ENCODE data around the gene MACIR. TPM values are rescaled to one million over a fixed set of nuclear protein-coding genes. Genes with fewer than 3 reads are reported as not detected.

Gene MACIR
- total RNA-seq, 1 experiment from 2014 or later = 4.1 TPM

DNA sequence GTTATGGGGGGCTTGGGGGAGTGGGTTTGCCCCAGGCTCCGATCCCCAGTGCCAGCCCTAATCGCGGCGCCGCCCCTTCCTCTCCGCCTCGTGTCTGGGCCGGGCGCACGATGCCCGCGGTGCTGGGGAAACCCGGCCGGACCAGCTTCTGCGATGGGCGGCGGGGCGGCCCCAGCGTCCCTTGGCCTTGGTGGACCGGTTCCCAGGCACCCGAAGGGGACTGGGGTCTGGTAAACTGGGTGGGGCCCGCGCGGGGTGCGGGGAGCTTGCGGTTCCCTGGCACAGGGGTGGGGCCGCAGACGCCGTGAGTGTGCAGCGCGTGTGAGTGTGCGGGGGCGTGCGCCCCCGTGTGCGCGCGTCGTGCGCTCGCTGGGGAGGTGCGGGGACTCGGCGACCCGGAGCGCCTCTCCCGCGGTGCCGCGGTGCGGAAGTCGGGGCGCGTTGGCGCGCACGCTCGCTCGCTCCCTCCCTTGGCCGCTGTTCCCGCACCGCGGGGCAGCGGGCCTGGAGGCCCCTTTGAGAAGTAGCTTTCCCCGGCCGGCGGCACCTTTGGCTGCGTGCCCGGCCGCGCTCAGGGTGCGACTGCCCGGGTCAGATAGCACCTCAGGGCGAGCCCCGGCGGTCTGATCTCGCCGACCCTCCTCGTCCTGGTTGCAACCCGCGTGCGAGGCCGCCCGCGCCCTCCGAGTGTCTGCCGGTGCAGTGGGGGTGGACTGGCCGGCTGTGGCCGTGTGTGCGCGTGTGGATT lies 568 bp downstream of the MACIR start:
- Histone ChIP-seq H3K27me3 (replicated peaks; ENCODE audit: control insufficient read depth, insufficient read depth, low read length) (no peaks in the 10 kb centered on the region), H3K4me1 (peaks cover 5% of the 10 kb centered on the region; the same call in 1 of the 2 replicates), H3K4me3 (ENCODE audit: low read depth, low read length) (peak overlapping the region; percentile 89), H3K9me3 (no peaks in the 10 kb centered on the region), H3K36me3 (ENCODE audit: control insufficient read depth, insufficient read depth, low read length) (no peaks in the 10 kb centered on the region)
- H3K4me1 Mint-ChIP-seq (ENCODE audit: low read depth, unreplicated experiment) = peaks cover 19% of the 10 kb centered on the region
- CTCF ChIA-PET = interaction anchor here (0.6 to 2.1 kb wide), 11 partner anchors 13 to 260 kb away, joined by 3 to 7 read pairs (median 4); no protein-coding TSS in a partner anchor
- peaks cover 9% of the 10 kb centered on the region for H3K36me3 Mint-ChIP-seq (ENCODE audit: insufficient read depth, unreplicated experiment)
- H3K4me3 Mint-ChIP-seq (ENCODE audit: unreplicated experiment) = peak overlapping the region; percentile 81
- no peak for TF ChIP-seq CTCF (IDR thresholded peaks at IDR 0.05; ENCODE audit: insufficient read depth in 1 of 2, low read depth in 1 of 2, low read length in 1 of 2, severe bottlenecking in 1 of 2, unreplicated experiment in 1 of 2)
- peak; percentile 53 to 61 for DNase-seq
- POLR2A ChIA-PET = interaction anchor here (0.6 to 1.0 kb wide), 2 partner anchors 35 to 461 kb away, joined by 3 to 16 read pairs; no protein-coding TSS in a partner anchor
- H3K9me3 Mint-ChIP-seq (ENCODE audit: unreplicated experiment) = no peaks in the 10 kb centered on the region
- H3K27ac Mint-ChIP-seq (ENCODE audit: unreplicated experiment) = peak overlapping the region; percentile 20
- peaks cover 4% of the 10 kb centered on the region for H3K27me3 Mint-ChIP-seq (ENCODE audit: insufficient read depth, unreplicated experiment)
- intact Hi-C loops (cut with micrococcal nuclease; ENCODE audit: unreplicated experiment) = loop anchor here (1.0 to 5.0 kb wide), 3 partner anchors 118 to 216 kb away; no protein-coding TSS in a partner anchor
- BruUV-seq (replicated peaks) = no TSS peak

DNA sequence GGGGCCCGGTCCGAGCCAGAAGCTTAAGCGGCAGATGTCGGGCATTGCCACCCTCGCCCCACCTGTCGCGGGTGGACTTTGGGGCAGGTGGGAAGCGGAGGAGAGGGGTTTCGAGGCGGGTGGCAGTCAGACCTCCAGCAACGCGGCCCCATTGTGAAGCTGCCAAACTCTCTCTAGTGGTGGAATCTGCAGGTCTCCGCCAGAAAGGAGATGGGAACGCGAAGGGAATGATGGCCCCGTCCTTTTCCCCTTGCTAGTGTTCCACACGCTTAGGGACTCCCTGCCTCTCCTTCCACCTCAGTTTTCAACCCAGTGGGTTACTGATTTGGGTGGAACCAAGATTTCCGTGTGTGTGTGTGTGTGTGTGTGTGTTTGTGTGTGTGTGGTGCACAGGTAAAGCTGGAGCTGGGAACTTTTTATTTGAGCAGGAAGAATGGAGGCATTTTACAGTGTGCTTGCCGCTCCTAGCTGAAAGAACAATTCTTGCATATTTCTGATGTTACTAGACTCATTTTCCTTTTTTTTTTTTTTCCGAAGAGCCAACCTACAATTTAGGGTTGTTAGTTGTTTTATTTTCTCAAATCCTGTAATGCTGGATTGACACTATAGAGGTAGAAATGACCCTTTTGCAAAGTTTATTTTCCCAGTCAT lies 1.3 kb downstream of the MACIR start:
- Mint-ChIP-seq H3K4me3 (ENCODE audit: unreplicated experiment) (peak overlapping the region; percentile 81), H3K27me3 (ENCODE audit: insufficient read depth, unreplicated experiment) (peaks cover 4% of the 10 kb centered on the region), H3K27ac (ENCODE audit: unreplicated experiment) (peak overlapping the region; percentile 20), H3K36me3 (ENCODE audit: insufficient read depth, unreplicated experiment) (peaks cover 9% of the 10 kb centered on the region), H3K4me1 (ENCODE audit: low read depth, unreplicated experiment) (peaks cover 18% of the 10 kb centered on the region), H3K9me3 (ENCODE audit: unreplicated experiment) (no peaks in the 10 kb centered on the region)
- H3K4me3 ChIP-seq (ENCODE audit: low read depth, low read length) = peak overlapping the region; percentile 89
- BruUV-seq (replicated peaks) = no TSS peak
- CTCF ChIA-PET = interaction anchor here (1.3 to 2.1 kb wide), 2 partner anchors 27 to 215 kb away, joined by 4 to 7 read pairs; no protein-coding TSS in a partner anchor
- POLR2A ChIA-PET = no interaction called here
- H3K27me3 ChIP-seq (replicated peaks; ENCODE audit: control insufficient read depth, insufficient read depth, low read length) = no peaks in the 10 kb centered on the region
- H3K9me3 ChIP-seq = no peaks in the 10 kb centered on the region
- H3K4me1 ChIP-seq = peaks cover 9% of the 10 kb centered on the region
- no peaks in the 10 kb centered on the region for H3K36me3 ChIP-seq (ENCODE audit: control insufficient read depth, insufficient read depth, low read length)
- peak; percentile 42 for DNase-seq
- TF ChIP-seq CTCF (IDR thresholded peaks at IDR 0.05; ENCODE audit: insufficient read depth in 1 of 2, low read depth in 1 of 2, low read length in 1 of 2, severe bottlenecking in 1 of 2, unreplicated experiment in 1 of 2) = no peak
- intact Hi-C loops (cut with micrococcal nuclease; ENCODE audit: unreplicated experiment) = loop anchor here (2.0 to 5.0 kb wide), 2 partner anchors 117 to 182 kb away; no protein-coding TSS in a partner anchor

DNA sequence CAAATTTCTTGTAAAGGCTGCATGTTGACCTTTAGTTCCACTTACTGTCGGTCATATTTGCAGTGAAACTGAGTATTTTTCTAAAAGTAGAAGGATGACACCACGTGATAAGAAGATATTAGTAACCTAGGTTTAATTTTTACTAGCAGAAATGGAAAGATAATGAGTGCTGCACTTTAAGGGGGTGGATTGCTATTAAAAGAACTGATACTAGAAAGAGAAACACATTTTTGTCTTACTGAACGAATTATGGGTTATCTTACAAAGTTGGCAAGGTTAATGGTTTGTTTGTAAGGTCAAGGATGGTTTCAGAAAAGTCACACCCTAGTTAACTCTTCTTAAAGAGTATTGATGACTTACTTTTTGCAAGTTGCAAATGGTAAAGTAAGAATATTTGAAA lies 2.4 kb downstream of the MACIR start:
- H3K27me3 ChIP-seq (replicated peaks; ENCODE audit: control insufficient read depth, insufficient read depth, low read length) = no peaks in the 10 kb centered on the region
- no peak overlapping the region for H3K4me3 ChIP-seq (ENCODE audit: low read depth, low read length)
- no peak for TF ChIP-seq CTCF (IDR thresholded peaks at IDR 0.05; ENCODE audit: insufficient read depth in 1 of 2, low read depth in 1 of 2, low read length in 1 of 2, severe bottlenecking in 1 of 2, unreplicated experiment in 1 of 2)
- peaks cover 4% of the 10 kb centered on the region for H3K27me3 Mint-ChIP-seq (ENCODE audit: insufficient read depth, unreplicated experiment)
- no peak overlapping the region for H3K27ac Mint-ChIP-seq (ENCODE audit: unreplicated experiment)
- no peaks in the 10 kb centered on the region for H3K36me3 ChIP-seq (ENCODE audit: control insufficient read depth, insufficient read depth, low read length)
- peaks cover 18% of the 10 kb centered on the region for H3K4me1 Mint-ChIP-seq (ENCODE audit: low read depth, unreplicated experiment)
- DNase-seq = no peak
- intact Hi-C loops (cut with micrococcal nuclease; ENCODE audit: unreplicated experiment) = no loop called here
- CTCF ChIA-PET = no interaction called here
- no TSS peak for BruUV-seq (replicated peaks)
- peaks cover 9% of the 10 kb centered on the region for H3K36me3 Mint-ChIP-seq (ENCODE audit: insufficient read depth, unreplicated experiment)
- H3K4me1 ChIP-seq = peaks cover 9% of the 10 kb centered on the region
- no peaks in the 10 kb centered on the region for H3K9me3 Mint-ChIP-seq (ENCODE audit: unreplicated experiment)
- peak overlapping the region; percentile 25 for H3K4me3 Mint-ChIP-seq (ENCODE audit: unreplicated experiment)
- no peaks in the 10 kb centered on the region for H3K9me3 ChIP-seq
- POLR2A ChIA-PET = no interaction called here
